WTC11 (cell line): ENCODE measurements around the gene CLCN7. TPM values are rescaled to one million over a fixed set of nuclear protein-coding genes. Genes with fewer than 3 reads are reported as not detected.

ENCODE experiments used
- CTCF ChIP-seq: fragments of 200-600 bp; IDR thresholded peaks from 2 replicates; pipeline ENCODE4 v1.8.0; 2022; ENCODE audit warnings: antibody characterized with exemption
- E2F4 ChIP-seq: sonication (generic); formaldehyde crosslinking; IDR thresholded peaks from 2 replicates; pipeline ENCODE4 v1.8.1; 2022; ENCODE audit warnings: low read depth, mild to moderate bottlenecking, moderate library complexity, missing genetic modification reagents, borderline replicate concordance
- E2F5 ChIP-seq: sonication (generic); formaldehyde crosslinking; IDR thresholded peaks from 2 replicates; pipeline ENCODE4 v1.8.1; 2022; ENCODE audit warnings: mild to moderate bottlenecking, moderate library complexity, missing genetic modification reagents
- EMX1 ChIP-seq: fragments of 250-450 bp; sonication (Bioruptor Pico); IDR thresholded peaks from 2 replicates; pipeline ENCODE4 v1.8.0; 2021; ENCODE audit warnings: mild to moderate bottlenecking
- ESRRA ChIP-seq: sonication (generic); formaldehyde crosslinking; IDR thresholded peaks from 2 replicates; pipeline ENCODE4 v1.8.1; 2022; ENCODE audit warnings: mild to moderate bottlenecking, missing genetic modification reagents, borderline replicate concordance
- GTF2I ChIP-seq: fragments of 250-450 bp; sonication (Bioruptor Pico); conservative IDR thresholded peaks from 2 replicates; pipeline ENCODE4 v1.4.0; 2021; ENCODE audit warnings: mild to moderate bottlenecking
- IRF1 ChIP-seq: sonication (generic); formaldehyde crosslinking; IDR thresholded peaks from 2 replicates; pipeline ENCODE4 v1.8.0; 2023; ENCODE audit warnings: missing genetic modification reagents
- JUN ChIP-seq: sonication (generic); formaldehyde crosslinking; IDR thresholded peaks from 2 replicates; pipeline ENCODE4 v1.8.0; 2023; ENCODE audit warnings: mild to moderate bottlenecking, missing genetic modification reagents
- MLX ChIP-seq: sonication (generic); formaldehyde crosslinking; IDR thresholded peaks from 2 replicates; pipeline ENCODE4 v1.8.1; 2023; ENCODE audit warnings: mild to moderate bottlenecking, missing genetic modification reagents, moderate library complexity
- MYBL2 ChIP-seq: sonication (generic); formaldehyde crosslinking; IDR thresholded peaks from 2 replicates; pipeline ENCODE4 v1.8.1; 2023; ENCODE audit warnings: mild to moderate bottlenecking, moderate library complexity, missing genetic modification reagents
- NFATC4 ChIP-seq: fragments of 250-450 bp; sonication (Bioruptor Pico); IDR thresholded peaks from 2 replicates; pipeline ENCODE4 v1.9.0; 2021; ENCODE audit warnings: mild to moderate bottlenecking
- NFYB ChIP-seq: sonication (generic); formaldehyde crosslinking; conservative IDR thresholded peaks from 2 replicates; pipeline ENCODE4 v1.8.0; 2022; ENCODE audit warnings: low read depth, missing genetic modification reagents
- PRDM15 ChIP-seq: sonication (generic); formaldehyde crosslinking; IDR thresholded peaks from 2 replicates; pipeline ENCODE4 v1.8.0; 2022; ENCODE audit warnings: missing genetic modification reagents
- TEAD1 ChIP-seq: sonication (generic); formaldehyde crosslinking; IDR thresholded peaks from 2 replicates; pipeline ENCODE4 v1.8.0; 2022; ENCODE audit warnings: mild to moderate bottlenecking, missing genetic modification reagents
- TEAD4 ChIP-seq: sonication (generic); formaldehyde crosslinking; IDR thresholded peaks from 2 replicates; pipeline ENCODE4 v1.8.0; 2022; ENCODE audit warnings: mild to moderate bottlenecking, missing genetic modification reagents
- ZBTB21 ChIP-seq: sonication (generic); formaldehyde crosslinking; IDR thresholded peaks from 2 replicates; pipeline ENCODE4 v1.8.1; 2023; ENCODE audit warnings: mild to moderate bottlenecking, missing genetic modification reagents, borderline replicate concordance
- ZNF138 ChIP-seq: sonication (generic); formaldehyde crosslinking; conservative IDR thresholded peaks from 2 replicates; pipeline ENCODE4 v1.8.1; 2022; ENCODE audit warnings: mild to moderate bottlenecking, moderate library complexity, missing genetic modification reagents
- ZNF219 ChIP-seq: sonication (generic); formaldehyde crosslinking; IDR thresholded peaks from 2 replicates; pipeline ENCODE4 v1.8.0; 2023; ENCODE audit warnings: missing genetic modification reagents, mild to moderate bottlenecking, borderline replicate concordance
- ZNF263 ChIP-seq: sonication (generic); formaldehyde crosslinking; IDR thresholded peaks from 2 replicates; pipeline ENCODE4 v1.8.1; 2022; ENCODE audit warnings: low read depth, mild to moderate bottlenecking, moderate library complexity, missing genetic modification reagents
- total RNA-seq: library from RNA; stranded (reverse); gene quantifications from 3 replicates; pipeline ENCODE4 v1.2.3, GENCODE V29; 2021
- TF ChIP-seq, protein P1 (sequence below): sonication (generic); formaldehyde crosslinking; IDR thresholded peaks from 2 replicates; pipeline ENCODE4 v1.8.1; 2023; ENCODE audit warnings: mild to moderate bottlenecking, missing genetic modification reagents, moderate library complexity
- TF ChIP-seq, protein P2 (sequence below): sonication (generic); formaldehyde crosslinking; IDR thresholded peaks from 2 replicates; pipeline ENCODE4 v1.8.0; 2022; ENCODE audit warnings: mild to moderate bottlenecking, missing genetic modification reagents
- TF ChIP-seq, protein P3 (sequence below): sonication (generic); formaldehyde crosslinking; IDR thresholded peaks from 2 replicates; pipeline ENCODE4 v1.8.0; 2022; ENCODE audit warnings: mild to moderate bottlenecking, missing genetic modification reagents
- TF ChIP-seq, protein P4 (sequence below): sonication (generic); formaldehyde crosslinking; IDR thresholded peaks from 2 replicates; pipeline ENCODE4 v1.8.1; 2023; ENCODE audit warnings: mild to moderate bottlenecking, missing genetic modification reagents
- TF ChIP-seq, protein P5 (sequence below): fragments of 250-450 bp; sonication (Bioruptor Pico); IDR thresholded peaks from 2 replicates; pipeline ENCODE4 v1.9.0; 2021; ENCODE audit warnings: mild to moderate bottlenecking

The CLCN7 gene
- total RNA-seq, 1 experiment from 2014 or later = 94.1 TPM

- TF ChIP-seq EMX1 (CRISPR knock-in tag) = no peak
- TF ChIP-seq, protein P1, sequence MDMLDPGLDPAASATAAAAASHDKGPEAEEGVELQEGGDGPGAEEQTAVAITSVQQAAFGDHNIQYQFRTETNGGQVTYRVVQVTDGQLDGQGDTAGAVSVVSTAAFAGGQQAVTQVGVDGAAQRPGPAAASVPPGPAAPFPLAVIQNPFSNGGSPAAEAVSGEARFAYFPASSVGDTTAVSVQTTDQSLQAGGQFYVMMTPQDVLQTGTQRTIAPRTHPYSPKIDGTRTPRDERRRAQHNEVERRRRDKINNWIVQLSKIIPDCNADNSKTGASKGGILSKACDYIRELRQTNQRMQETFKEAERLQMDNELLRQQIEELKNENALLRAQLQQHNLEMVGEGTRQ (CRISPR knock-in tag) = peak; percentile 100
- TF ChIP-seq, protein P2, sequence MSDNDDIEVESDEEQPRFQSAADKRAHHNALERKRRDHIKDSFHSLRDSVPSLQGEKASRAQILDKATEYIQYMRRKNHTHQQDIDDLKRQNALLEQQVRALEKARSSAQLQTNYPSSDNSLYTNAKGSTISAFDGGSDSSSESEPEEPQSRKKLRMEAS (CRISPR knock-in tag) = peak; percentile 95
- TF ChIP-seq ZBTB21 = peak; percentile 80
- TF ChIP-seq, protein P3, sequence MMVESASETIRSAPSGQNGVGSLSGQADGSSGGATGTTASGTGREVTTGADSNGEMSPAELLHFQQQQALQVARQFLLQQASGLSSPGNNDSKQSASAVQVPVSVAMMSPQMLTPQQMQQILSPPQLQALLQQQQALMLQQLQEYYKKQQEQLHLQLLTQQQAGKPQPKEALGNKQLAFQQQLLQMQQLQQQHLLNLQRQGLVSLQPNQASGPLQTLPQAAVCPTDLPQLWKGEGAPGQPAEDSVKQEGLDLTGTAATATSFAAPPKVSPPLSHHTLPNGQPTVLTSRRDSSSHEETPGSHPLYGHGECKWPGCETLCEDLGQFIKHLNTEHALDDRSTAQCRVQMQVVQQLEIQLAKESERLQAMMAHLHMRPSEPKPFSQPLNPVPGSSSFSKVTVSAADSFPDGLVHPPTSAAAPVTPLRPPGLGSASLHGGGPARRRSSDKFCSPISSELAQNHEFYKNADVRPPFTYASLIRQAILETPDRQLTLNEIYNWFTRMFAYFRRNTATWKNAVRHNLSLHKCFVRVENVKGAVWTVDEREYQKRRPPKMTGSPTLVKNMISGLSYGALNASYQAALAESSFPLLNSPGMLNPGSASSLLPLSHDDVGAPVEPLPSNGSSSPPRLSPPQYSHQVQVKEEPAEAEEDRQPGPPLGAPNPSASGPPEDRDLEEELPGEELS (CRISPR knock-in tag) = peak; percentile 97
- TF ChIP-seq TEAD1 (CRISPR knock-in tag) = peak; percentile 94
- TF ChIP-seq ZNF263 (CRISPR knock-in tag) = peak; percentile 18; the same call in 1 of the 2 replicates
- peak; percentile 66; the same call in 1 of the 2 replicates for TF ChIP-seq ZNF219 (CRISPR knock-in tag)
- TF ChIP-seq MYBL2 (CRISPR knock-in tag) = peak; percentile 98
- peak; percentile 94 for TF ChIP-seq ESRRA (CRISPR knock-in tag)
- no peak for TF ChIP-seq ZNF138
- TF ChIP-seq IRF1 (CRISPR knock-in tag) = peak; percentile 94
- peak; percentile 93 for TF ChIP-seq E2F4
- TF ChIP-seq MLX (CRISPR knock-in tag) = 0 out of 2 replicates have a peak, but pooled peaks have one; percentile 31
- TF ChIP-seq, protein P4, sequence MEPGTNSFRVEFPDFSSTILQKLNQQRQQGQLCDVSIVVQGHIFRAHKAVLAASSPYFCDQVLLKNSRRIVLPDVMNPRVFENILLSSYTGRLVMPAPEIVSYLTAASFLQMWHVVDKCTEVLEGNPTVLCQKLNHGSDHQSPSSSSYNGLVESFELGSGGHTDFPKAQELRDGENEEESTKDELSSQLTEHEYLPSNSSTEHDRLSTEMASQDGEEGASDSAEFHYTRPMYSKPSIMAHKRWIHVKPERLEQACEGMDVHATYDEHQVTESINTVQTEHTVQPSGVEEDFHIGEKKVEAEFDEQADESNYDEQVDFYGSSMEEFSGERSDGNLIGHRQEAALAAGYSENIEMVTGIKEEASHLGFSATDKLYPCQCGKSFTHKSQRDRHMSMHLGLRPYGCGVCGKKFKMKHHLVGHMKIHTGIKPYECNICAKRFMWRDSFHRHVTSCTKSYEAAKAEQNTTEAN (CRISPR knock-in tag) = peak; percentile 86; the same call in 1 of the 2 replicates
- peak; percentile 59 for TF ChIP-seq PRDM15 (CRISPR knock-in tag)
- TF ChIP-seq CTCF = no peak
- TF ChIP-seq E2F5 (CRISPR knock-in tag) = peak; percentile 91
- TF ChIP-seq NFATC4 = no peak
- TF ChIP-seq NFYB (CRISPR knock-in tag) = peak; percentile 48
- peak; percentile 85; the same call in 1 of the 2 replicates for TF ChIP-seq JUN (CRISPR knock-in tag)
- TF ChIP-seq GTF2I (CRISPR knock-in tag) = no peak
- TF ChIP-seq, protein P5, sequence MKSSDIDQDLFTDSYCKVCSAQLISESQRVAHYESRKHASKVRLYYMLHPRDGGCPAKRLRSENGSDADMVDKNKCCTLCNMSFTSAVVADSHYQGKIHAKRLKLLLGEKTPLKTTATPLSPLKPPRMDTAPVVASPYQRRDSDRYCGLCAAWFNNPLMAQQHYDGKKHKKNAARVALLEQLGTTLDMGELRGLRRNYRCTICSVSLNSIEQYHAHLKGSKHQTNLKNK (CRISPR knock-in tag) = no peak
- TF ChIP-seq TEAD4 (CRISPR knock-in tag) = peak; percentile 84
Observed at GRCh38 chr16:1474796-1475551, at the start of gene CLCN7 (continued).
